K562 (cell line): ENCODE measurements around the gene SEL1L.

Experiments used
- CEBPB ChIP-seq: fragments of 450-650 bp; IDR thresholded peaks from 2 replicates; pipeline ENCODE4 v1.6.1; 2016; ENCODE audit warnings: missing genetic modification characterization, missing compliant biosample characterization
- POLR2A ChIP-seq: fragments of 450-650 bp; conservative IDR thresholded peaks from 2 replicates; pipeline ENCODE4 v1.6.1; 2016
- RBM14 ChIP-seq: fragments of 200-400 bp; formaldehyde crosslinking; IDR thresholded peaks from 2 replicates; pipeline ENCODE4 v1.6.1; 2018; ENCODE audit warnings: low read depth, mild to moderate bottlenecking, low read length, moderate library complexity, borderline replicate concordance; ENCODE audit not compliant: insufficient read depth
- SUPT5H ChIP-seq: fragments of 450-650 bp; IDR thresholded peaks from 2 replicates; pipeline ENCODE4 v1.6.1; 2016
- ZNF707 ChIP-seq: fragments of 250-450 bp; sonication (Bioruptor Pico); conservative IDR thresholded peaks from 2 replicates; pipeline ENCODE4 v1.8.0; 2022; ENCODE audit warnings: inconsistent platforms, mild to moderate bottlenecking, moderate library complexity
- TF ChIP-seq, protein P1 (sequence below), 3 experiments: IDR thresholded peaks in 2 of 3; conservative IDR thresholded peaks in 1 of 3; 2 replicates each; pipeline ENCODE4 v1.5.1; 2011 to 2012; ENCODE audit warnings: low read length in 3 of 3, mild to moderate bottlenecking in 3 of 3, control low read depth in 2 of 3, improper control_type of control experiment in 1 of 3, inconsistent platforms in 1 of 3, low read depth in 1 of 3, mixed read lengths in 1 of 3, moderate library complexity in 1 of 3; ENCODE audit not compliant: insufficient read depth in 2 of 3
- TF ChIP-seq, protein P2 (sequence below), 2 experiments: fragments of 450-650 bp; formaldehyde crosslinking in 1 of 2; IDR thresholded peaks; 2 replicates each; pipeline versions ENCODE4 v1.4.0 to v1.6.1; 2014 to 2020; ENCODE audit warnings: mild to moderate bottlenecking in 2 of 2, borderline replicate concordance in 1 of 2, low read depth in 1 of 2
- TF ChIP-seq, protein P3 (sequence below), 2 experiments: fragments of 450-650 bp; IDR thresholded peaks; 2 replicates each; pipeline ENCODE4 v1.6.1; 2018; ENCODE audit warnings: mild to moderate bottlenecking in 2 of 2, low read depth in 1 of 2; ENCODE audit not compliant: partially characterized antibody in 2 of 2
- TF ChIP-seq, protein P4 (sequence below): fragments of 450-650 bp; IDR thresholded peaks from 2 replicates; pipeline ENCODE4 v1.6.1; 2016; ENCODE audit warnings: low read depth, mild to moderate bottlenecking, moderate library complexity
- TF ChIP-seq, protein P5 (sequence below): sonication (generic); formaldehyde crosslinking; IDR thresholded peaks from 2 replicates; pipeline ENCODE4 v1.9.0; 2022; ENCODE audit warnings: mild to moderate bottlenecking, missing genetic modification reagents

DNA sequence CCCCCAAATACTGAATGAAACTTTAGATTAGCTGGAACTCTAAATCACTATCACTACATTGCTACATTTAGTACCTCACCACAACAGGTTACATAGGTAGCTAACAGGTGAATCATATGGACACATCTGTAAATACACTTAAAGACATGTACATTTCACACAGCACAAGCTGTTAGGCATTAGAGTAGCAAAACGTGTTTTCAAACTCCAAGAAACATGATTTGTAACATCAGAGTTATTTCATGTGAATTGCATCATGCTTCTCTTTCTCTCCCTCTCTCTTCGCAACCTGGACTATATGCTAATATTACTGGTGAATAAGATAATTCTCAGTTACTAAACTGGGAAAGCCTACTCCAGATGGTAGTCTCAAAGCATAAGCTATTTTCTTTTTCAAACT is 4.3 kb downstream of the SEL1L start:
- TF ChIP-seq, protein P1, sequence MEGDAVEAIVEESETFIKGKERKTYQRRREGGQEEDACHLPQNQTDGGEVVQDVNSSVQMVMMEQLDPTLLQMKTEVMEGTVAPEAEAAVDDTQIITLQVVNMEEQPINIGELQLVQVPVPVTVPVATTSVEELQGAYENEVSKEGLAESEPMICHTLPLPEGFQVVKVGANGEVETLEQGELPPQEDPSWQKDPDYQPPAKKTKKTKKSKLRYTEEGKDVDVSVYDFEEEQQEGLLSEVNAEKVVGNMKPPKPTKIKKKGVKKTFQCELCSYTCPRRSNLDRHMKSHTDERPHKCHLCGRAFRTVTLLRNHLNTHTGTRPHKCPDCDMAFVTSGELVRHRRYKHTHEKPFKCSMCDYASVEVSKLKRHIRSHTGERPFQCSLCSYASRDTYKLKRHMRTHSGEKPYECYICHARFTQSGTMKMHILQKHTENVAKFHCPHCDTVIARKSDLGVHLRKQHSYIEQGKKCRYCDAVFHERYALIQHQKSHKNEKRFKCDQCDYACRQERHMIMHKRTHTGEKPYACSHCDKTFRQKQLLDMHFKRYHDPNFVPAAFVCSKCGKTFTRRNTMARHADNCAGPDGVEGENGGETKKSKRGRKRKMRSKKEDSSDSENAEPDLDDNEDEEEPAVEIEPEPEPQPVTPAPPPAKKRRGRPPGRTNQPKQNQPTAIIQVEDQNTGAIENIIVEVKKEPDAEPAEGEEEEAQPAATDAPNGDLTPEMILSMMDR (IDR thresholded peaks at IDR 0.05 in 2 of 3, conservative IDR thresholded peaks at IDR 0.05 in 1 of 3; ENCODE audit: insufficient read depth in 2 of 3, low read depth in 1 of 3, low read length in 3 of 3): no peak
- TF ChIP-seq, protein P2, sequence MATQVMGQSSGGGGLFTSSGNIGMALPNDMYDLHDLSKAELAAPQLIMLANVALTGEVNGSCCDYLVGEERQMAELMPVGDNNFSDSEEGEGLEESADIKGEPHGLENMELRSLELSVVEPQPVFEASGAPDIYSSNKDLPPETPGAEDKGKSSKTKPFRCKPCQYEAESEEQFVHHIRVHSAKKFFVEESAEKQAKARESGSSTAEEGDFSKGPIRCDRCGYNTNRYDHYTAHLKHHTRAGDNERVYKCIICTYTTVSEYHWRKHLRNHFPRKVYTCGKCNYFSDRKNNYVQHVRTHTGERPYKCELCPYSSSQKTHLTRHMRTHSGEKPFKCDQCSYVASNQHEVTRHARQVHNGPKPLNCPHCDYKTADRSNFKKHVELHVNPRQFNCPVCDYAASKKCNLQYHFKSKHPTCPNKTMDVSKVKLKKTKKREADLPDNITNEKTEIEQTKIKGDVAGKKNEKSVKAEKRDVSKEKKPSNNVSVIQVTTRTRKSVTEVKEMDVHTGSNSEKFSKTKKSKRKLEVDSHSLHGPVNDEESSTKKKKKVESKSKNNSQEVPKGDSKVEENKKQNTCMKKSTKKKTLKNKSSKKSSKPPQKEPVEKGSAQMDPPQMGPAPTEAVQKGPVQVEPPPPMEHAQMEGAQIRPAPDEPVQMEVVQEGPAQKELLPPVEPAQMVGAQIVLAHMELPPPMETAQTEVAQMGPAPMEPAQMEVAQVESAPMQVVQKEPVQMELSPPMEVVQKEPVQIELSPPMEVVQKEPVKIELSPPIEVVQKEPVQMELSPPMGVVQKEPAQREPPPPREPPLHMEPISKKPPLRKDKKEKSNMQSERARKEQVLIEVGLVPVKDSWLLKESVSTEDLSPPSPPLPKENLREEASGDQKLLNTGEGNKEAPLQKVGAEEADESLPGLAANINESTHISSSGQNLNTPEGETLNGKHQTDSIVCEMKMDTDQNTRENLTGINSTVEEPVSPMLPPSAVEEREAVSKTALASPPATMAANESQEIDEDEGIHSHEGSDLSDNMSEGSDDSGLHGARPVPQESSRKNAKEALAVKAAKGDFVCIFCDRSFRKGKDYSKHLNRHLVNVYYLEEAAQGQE (IDR thresholded peaks at IDR 0.05; ENCODE audit: borderline replicate concordance): no peak
- TF ChIP-seq, protein P2 (CRISPR knock-in tag; IDR thresholded peaks at IDR 0.05; ENCODE audit: low read depth): no peak
- TF ChIP-seq CEBPB (tag) (peak; percentile 72), SUPT5H (no peak), ZNF707 (CRISPR knock-in tag) (no peak), RBM14 (no peak), POLR2A (no peak)
- TF ChIP-seq, protein P3, sequence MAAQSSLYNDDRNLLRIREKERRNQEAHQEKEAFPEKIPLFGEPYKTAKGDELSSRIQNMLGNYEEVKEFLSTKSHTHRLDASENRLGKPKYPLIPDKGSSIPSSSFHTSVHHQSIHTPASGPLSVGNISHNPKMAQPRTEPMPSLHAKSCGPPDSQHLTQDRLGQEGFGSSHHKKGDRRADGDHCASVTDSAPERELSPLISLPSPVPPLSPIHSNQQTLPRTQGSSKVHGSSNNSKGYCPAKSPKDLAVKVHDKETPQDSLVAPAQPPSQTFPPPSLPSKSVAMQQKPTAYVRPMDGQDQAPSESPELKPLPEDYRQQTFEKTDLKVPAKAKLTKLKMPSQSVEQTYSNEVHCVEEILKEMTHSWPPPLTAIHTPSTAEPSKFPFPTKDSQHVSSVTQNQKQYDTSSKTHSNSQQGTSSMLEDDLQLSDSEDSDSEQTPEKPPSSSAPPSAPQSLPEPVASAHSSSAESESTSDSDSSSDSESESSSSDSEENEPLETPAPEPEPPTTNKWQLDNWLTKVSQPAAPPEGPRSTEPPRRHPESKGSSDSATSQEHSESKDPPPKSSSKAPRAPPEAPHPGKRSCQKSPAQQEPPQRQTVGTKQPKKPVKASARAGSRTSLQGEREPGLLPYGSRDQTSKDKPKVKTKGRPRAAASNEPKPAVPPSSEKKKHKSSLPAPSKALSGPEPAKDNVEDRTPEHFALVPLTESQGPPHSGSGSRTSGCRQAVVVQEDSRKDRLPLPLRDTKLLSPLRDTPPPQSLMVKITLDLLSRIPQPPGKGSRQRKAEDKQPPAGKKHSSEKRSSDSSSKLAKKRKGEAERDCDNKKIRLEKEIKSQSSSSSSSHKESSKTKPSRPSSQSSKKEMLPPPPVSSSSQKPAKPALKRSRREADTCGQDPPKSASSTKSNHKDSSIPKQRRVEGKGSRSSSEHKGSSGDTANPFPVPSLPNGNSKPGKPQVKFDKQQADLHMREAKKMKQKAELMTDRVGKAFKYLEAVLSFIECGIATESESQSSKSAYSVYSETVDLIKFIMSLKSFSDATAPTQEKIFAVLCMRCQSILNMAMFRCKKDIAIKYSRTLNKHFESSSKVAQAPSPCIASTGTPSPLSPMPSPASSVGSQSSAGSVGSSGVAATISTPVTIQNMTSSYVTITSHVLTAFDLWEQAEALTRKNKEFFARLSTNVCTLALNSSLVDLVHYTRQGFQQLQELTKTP (IDR thresholded peaks at IDR 0.05; ENCODE audit: low read depth in 1 of 2, partially characterized antibody in 2 of 2): no peak
- TF ChIP-seq, protein P4, sequence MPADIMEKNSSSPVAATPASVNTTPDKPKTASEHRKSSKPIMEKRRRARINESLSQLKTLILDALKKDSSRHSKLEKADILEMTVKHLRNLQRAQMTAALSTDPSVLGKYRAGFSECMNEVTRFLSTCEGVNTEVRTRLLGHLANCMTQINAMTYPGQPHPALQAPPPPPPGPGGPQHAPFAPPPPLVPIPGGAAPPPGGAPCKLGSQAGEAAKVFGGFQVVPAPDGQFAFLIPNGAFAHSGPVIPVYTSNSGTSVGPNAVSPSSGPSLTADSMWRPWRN: no peak
- TF ChIP-seq, protein P5, sequence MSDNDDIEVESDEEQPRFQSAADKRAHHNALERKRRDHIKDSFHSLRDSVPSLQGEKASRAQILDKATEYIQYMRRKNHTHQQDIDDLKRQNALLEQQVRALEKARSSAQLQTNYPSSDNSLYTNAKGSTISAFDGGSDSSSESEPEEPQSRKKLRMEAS (CRISPR knock-in tag): no peak
